IMR-90 (cell line): Measurements from ENCODE around the gene PNRC2. TPM values are rescaled to one million over a fixed set of nuclear protein-coding genes. Genes with fewer than 3 reads are reported as not detected.
A peak's percentile ranks its signal among the peaks of the same experiment; 100 is the strongest.

ENCODE experiments used
- ATAC-seq: fragments of 200-7000 bp; cut with Tn5 transposase; 2 replicates; pipeline ENCODE4 v1.9.1; 2020; ENCODE audit warnings: low read depth, mild to moderate bottlenecking, moderate library complexity
- BruUV-seq: library from RNA; stranded (reverse); fragments of 400-500 nt; replicated peaks from 2 replicates; lab custom pipeline; 2021; lab: Mats Ljungman, UMichigan
- CTCF ChIA-PET: fragments of 300-600 bp; formaldehyde crosslinking; extraction: SDS; loops from one replicate; lab custom pipeline; 2021; ENCODE audit warnings: antibody characterized with exemption; lab: Yijun Ruan, JAX
- POLR2A ChIA-PET: fragments of 300-600 bp; sonication (Branson Sonifier 250); formaldehyde crosslinking; loops from one replicate; lab custom pipeline; 2022; ENCODE audit warnings: antibody characterized with exemption; ENCODE audit not compliant: unreplicated experiment; lab: Charles Lee
- DNase-seq: peaks from one replicate; pipeline ENCODE4 v3.0.0; 2013
- H2AFZ ChIP-seq: replicated peaks from 2 replicates; pipeline ENCODE3; 2013; ENCODE audit warnings: low read length, mild to moderate bottlenecking; ENCODE audit not compliant: poor library complexity
- H2AK5ac ChIP-seq: 2 replicates; pipeline ENCODE4 v1.6.1; 2013; ENCODE audit warnings: low read depth, low read length, inconsistent platforms
- H2AK9ac ChIP-seq: replicated peaks from 2 replicates; pipeline ENCODE3; 2013; ENCODE audit warnings: mild to moderate bottlenecking, low read depth, low read length, moderate library complexity; ENCODE audit not compliant: poor library complexity
- H2BK120ac ChIP-seq: 2 replicates; pipeline ENCODE4 v1.6.1; 2013; ENCODE audit warnings: low read depth, low read length, inconsistent platforms
- H2BK15ac ChIP-seq: 3 replicates; pipeline ENCODE4 v1.6.1; 2013; ENCODE audit warnings: low read depth, low read length, inconsistent platforms
- H2BK20ac ChIP-seq: 2 replicates; pipeline ENCODE4 v1.6.1; 2013; ENCODE audit warnings: low read depth, mild to moderate bottlenecking, inconsistent platforms, low read length, moderate library complexity
- H2BK5ac ChIP-seq: 2 replicates; pipeline ENCODE4 v1.6.1; 2013; ENCODE audit warnings: mild to moderate bottlenecking, low read depth, low read length, inconsistent platforms; ENCODE audit not compliant: poor library complexity, severe bottlenecking
- H3K14ac ChIP-seq: replicated peaks from 2 replicates; pipeline ENCODE4 v1.6.1; 2013; ENCODE audit warnings: low read depth, low read length, inconsistent platforms
- H3K18ac ChIP-seq: 2 replicates; pipeline ENCODE4 v1.6.1; 2013; ENCODE audit warnings: low read depth, low read length, control low read depth
- H3K23ac ChIP-seq: 2 replicates; pipeline ENCODE4 v1.6.1; 2013; ENCODE audit warnings: low read depth, low read length, inconsistent platforms
- H3K27ac ChIP-seq: 2 replicates; pipeline ENCODE4 v1.5.1; 2013; ENCODE audit warnings: mild to moderate bottlenecking, control low read depth, low read length; ENCODE audit not compliant: insufficient read depth
- H3K27me3 ChIP-seq: 2 replicates; pipeline ENCODE4 v1.6.1; 2013; ENCODE audit warnings: low read length; ENCODE audit not compliant: control insufficient read depth, insufficient read depth
- H3K36me3 ChIP-seq: 2 replicates; pipeline ENCODE4 v1.6.1; 2013; ENCODE audit warnings: low read length, mixed read lengths; ENCODE audit not compliant: control insufficient read depth, insufficient read depth
- H3K4ac ChIP-seq: 2 replicates; pipeline ENCODE4 v1.6.1; 2013; ENCODE audit warnings: low read depth, low read length, inconsistent platforms
- H3K4me1 ChIP-seq: 2 replicates; pipeline ENCODE4 v1.6.1; 2013; ENCODE audit warnings: low read length, mixed read lengths; ENCODE audit not compliant: control insufficient read depth, insufficient read depth
- H3K4me2 ChIP-seq: 2 replicates; pipeline ENCODE4 v1.6.1; 2013; ENCODE audit warnings: low read depth, mild to moderate bottlenecking, control low read depth, low read length, moderate library complexity
- H3K4me3 ChIP-seq: 2 replicates; pipeline ENCODE4 v1.5.1; 2013; ENCODE audit warnings: low read depth, mild to moderate bottlenecking, control low read depth, low read length, moderate library complexity; ENCODE audit not compliant: insufficient read depth
- H3K56ac ChIP-seq: 2 replicates; pipeline ENCODE4 v1.6.1; 2013; ENCODE audit warnings: low read length, inconsistent platforms; ENCODE audit not compliant: insufficient read depth; ENCODE audit errors: extremely low read depth
- H3K79me1 ChIP-seq, 2 experiments: 2 replicates each; pipeline ENCODE4 v1.6.1; 2013; ENCODE audit warnings: low read length in 2 of 2, inconsistent platforms in 1 of 2, low read depth in 1 of 2
- H3K9ac ChIP-seq: 2 replicates; pipeline ENCODE4 v1.6.1; 2013; ENCODE audit warnings: low read depth, low read length, control low read depth
- H3K9me1 ChIP-seq: 2 replicates; pipeline ENCODE4 v1.6.1; 2013; ENCODE audit warnings: low read length, inconsistent platforms; ENCODE audit not compliant: insufficient read depth
- H3K9me3 ChIP-seq: 2 replicates; pipeline ENCODE4 v1.6.1; 2013; ENCODE audit warnings: low read length; ENCODE audit not compliant: control insufficient read depth, insufficient read depth
- H4K20me1 ChIP-seq: 2 replicates; pipeline ENCODE4 v1.6.1; 2013; ENCODE audit warnings: low read length, inconsistent platforms; ENCODE audit not compliant: insufficient read depth
- H4K5ac ChIP-seq: 2 replicates; pipeline ENCODE4 v1.6.1; 2013; ENCODE audit warnings: mild to moderate bottlenecking, low read depth, low read length, control low read depth
- H4K8ac ChIP-seq, 2 experiments: 2 replicates each; pipeline ENCODE4 v1.6.1; 2013; ENCODE audit warnings: low read depth in 2 of 2, low read length in 2 of 2, control low read depth in 1 of 2, inconsistent platforms in 1 of 2
- H4K91ac ChIP-seq: 2 replicates; pipeline ENCODE4 v1.6.1; 2013; ENCODE audit warnings: low read depth, low read length, inconsistent platforms; ENCODE audit not compliant: insufficient read depth
- MAZ ChIP-seq: IDR thresholded peaks from 2 replicates; pipeline ENCODE4 v1.6.1; 2012; ENCODE audit warnings: low read depth, mild to moderate bottlenecking, low read length, improper control_type of control experiment, moderate library complexity, borderline replicate concordance
- RAD21 ChIP-seq: IDR thresholded peaks from 2 replicates; pipeline ENCODE4 v1.6.1; 2012; ENCODE audit warnings: low read length, improper control_type of control experiment
- RFX5 ChIP-seq: IDR thresholded peaks from 2 replicates; pipeline ENCODE4 v1.8.0; 2012; ENCODE audit warnings: low read depth, mild to moderate bottlenecking, low read length, moderate library complexity
- SMC3 ChIP-seq: fragments of 150-350 bp; IDR thresholded peaks from 2 replicates; pipeline ENCODE4 v1.6.1; 2016; ENCODE audit warnings: low read depth, mild to moderate bottlenecking, antibody characterized with exemption, low read length, moderate library complexity
- WGBS, 2 experiments: methylation state at CpG; one replicate each; pipeline versions ENCODE4 v1.1.5 to v1.1.7; 2013; ENCODE audit warnings: missing lambda C conversion rate in 2 of 2; ENCODE audit not compliant: insufficient read length in 1 of 2; ENCODE audit errors: extremely low coverage in 2 of 2; 5-methylcytosine and 5-hydroxymethylcytosine counted together
- dilution Hi-C: fragments of 300-500 bp; cut with HindIII; formaldehyde crosslinking; loops from one replicate; pipeline ENCODE4 v1.14.3; 2018; ENCODE audit warnings: low sequenced_read_pairs; ENCODE audit not compliant: unreplicated experiment
- in situ Hi-C: fragments of 300-500 bp; cut with MboI; formaldehyde crosslinking; loops from 3 replicates; pipeline ENCODE4 v1.14.3; 2019; ENCODE audit warnings: low sequenced_read_pairs, inconsistent platforms, mixed read lengths
- intact Hi-C: fragments of 100-400 bp; cut with micrococcal nuclease; formaldehyde crosslinking; loops from 2 replicates; pipeline ENCODE4 v1.10.0; 2022
- polyA plus RNA-seq, 3 experiments: library from polyadenylated mRNA; depleted of rRNA; stranded (reverse); fragments of >200 nt; gene quantifications; 2 replicates each; pipeline ENCODE4 v1.2.3, GENCODE V29; 2012; ENCODE audit warnings: low replicate concordance in 1 of 3
- total RNA-seq: library from RNA; depleted of rRNA; stranded (reverse); fragments of >200 nt; gene quantifications from 2 replicates; pipeline ENCODE4 v1.2.3, GENCODE V29; 2012
- TF ChIP-seq, protein P1 (sequence below): conservative IDR thresholded peaks from 2 replicates; pipeline ENCODE4 v1.5.1; 2012; ENCODE audit warnings: mild to moderate bottlenecking, low read depth, low read length, improper control_type of control experiment

PNRC2 gene
- total and polyA plus RNA-seq, 2 of the 4 experiments (the other 2 are of a cell fraction): 50.6 to 76.0 TPM

DNA sequence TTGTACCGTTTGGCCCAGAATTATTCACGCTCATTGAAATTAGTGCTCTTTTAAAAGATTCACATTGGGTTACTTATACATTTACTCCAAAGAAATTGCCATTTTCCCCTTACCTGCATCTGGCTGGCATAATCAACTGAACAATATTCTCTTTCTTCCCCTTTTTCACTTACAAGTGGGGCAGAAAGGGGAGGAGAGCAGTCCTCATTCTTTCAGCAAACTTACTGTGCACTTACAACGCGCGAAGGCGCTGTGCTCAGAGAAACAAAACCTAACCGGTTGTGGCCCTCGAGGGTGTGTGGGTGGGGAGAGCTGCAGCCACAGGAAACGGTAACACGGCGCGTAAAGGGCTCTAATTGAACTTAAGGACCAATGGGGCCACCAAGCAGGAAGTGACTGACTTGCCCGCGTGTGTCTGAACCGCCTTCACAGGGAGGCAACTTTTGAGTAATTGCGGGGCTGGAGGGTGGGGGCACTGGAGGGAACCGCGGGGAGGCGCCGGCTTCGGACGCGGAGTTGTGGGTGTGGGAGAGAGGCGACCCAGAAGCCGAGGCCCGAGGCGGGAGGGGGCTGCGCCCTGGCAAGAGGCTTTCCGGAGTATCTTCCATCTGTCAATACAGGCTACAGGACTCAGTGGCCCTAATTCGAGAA lies 693 bp upstream of the PNRC2 start:
- Histone ChIP-seq H3K79me1 (0 out of 4 replicates have a peak, but pooled peaks cover 0 to 5% of the 10 kb centered on the region in 2 experiments), H4K91ac (peak overlapping the region; percentile 40), H3K36me3 (peaks cover 4% of the 10 kb centered on the region), H3K4me2 (peak overlapping the region; percentile 78), H2AK5ac (peak overlapping the region; percentile 37; the same call in 1 of the 2 replicates), H3K4me1 (peaks cover 2% of the 10 kb centered on the region; the same call in 1 of the 2 replicates), H4K8ac (peak overlapping the region; percentile 5 to 75), H3K18ac (peak overlapping the region; percentile 31; the same call in 1 of the 2 replicates), H3K9ac (peak overlapping the region; percentile 61), H2AFZ (peak overlapping the region; percentile 94), H3K14ac (peak overlapping the region; percentile 92), H3K27me3 (no peaks in the 10 kb centered on the region), H3K56ac (peak overlapping the region; percentile 89), H2BK15ac (peak overlapping the region; percentile 43; the same call in 1 of the 3 replicates), H2BK120ac (peak overlapping the region; percentile 33), H2BK20ac (no peak overlapping the region), H2BK5ac (peak overlapping the region; percentile 95), H3K4me3 (peak overlapping the region; percentile 51), H2AK9ac (peak overlapping the region; percentile 84), H3K23ac (peak overlapping the region; percentile 78; the same call in 1 of the 2 replicates), H4K20me1 (peaks cover 24% of the 10 kb centered on the region), H4K5ac (peak overlapping the region; percentile 0; the same call in 1 of the 2 replicates), H3K9me1 (no peaks in the 10 kb centered on the region), H3K4ac (peak overlapping the region; percentile 82), H3K9me3 (no peaks in the 10 kb centered on the region), H3K27ac (peak overlapping the region; percentile 67)
- in situ Hi-C loops: no loop called here
- peak; percentile 90 for DNase-seq
- peak; percentile 69 for ATAC-seq
- peak; percentile 62 for TF ChIP-seq MAZ
- peak; percentile 41 for TF ChIP-seq RAD21
- TF ChIP-seq SMC3: peak; percentile 37
- TF ChIP-seq, protein P1, sequence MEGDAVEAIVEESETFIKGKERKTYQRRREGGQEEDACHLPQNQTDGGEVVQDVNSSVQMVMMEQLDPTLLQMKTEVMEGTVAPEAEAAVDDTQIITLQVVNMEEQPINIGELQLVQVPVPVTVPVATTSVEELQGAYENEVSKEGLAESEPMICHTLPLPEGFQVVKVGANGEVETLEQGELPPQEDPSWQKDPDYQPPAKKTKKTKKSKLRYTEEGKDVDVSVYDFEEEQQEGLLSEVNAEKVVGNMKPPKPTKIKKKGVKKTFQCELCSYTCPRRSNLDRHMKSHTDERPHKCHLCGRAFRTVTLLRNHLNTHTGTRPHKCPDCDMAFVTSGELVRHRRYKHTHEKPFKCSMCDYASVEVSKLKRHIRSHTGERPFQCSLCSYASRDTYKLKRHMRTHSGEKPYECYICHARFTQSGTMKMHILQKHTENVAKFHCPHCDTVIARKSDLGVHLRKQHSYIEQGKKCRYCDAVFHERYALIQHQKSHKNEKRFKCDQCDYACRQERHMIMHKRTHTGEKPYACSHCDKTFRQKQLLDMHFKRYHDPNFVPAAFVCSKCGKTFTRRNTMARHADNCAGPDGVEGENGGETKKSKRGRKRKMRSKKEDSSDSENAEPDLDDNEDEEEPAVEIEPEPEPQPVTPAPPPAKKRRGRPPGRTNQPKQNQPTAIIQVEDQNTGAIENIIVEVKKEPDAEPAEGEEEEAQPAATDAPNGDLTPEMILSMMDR: peak; percentile 47
- no peak for TF ChIP-seq RFX5
- ChIA-PET POLR2A (no interaction called here), CTCF (no interaction called here)
- BruUV-seq: no TSS peak
- dilution Hi-C loops: no loop called here
- intact Hi-C loops: no loop called here
- 0% methylated on average over 12 of the region's 30 CpGs; no CpG with 5 or more reads in 1 of the 2 experiments for WGBS, 2 experiments
